ENCODE results near the gene DRD4. TPM values are rescaled to one million over a fixed set of nuclear protein-coding genes. Genes with fewer than 3 reads are reported as not detected.
"Not testable (repeated sequence)": the region's sequence is repeated elsewhere in the genome, so short reads cannot be mapped to it uniquely, and the experiment has no call there.

DRD4 gene
- total RNA-seq, 1 donor from 2014 or later: 4.1 TPM

DNA sequence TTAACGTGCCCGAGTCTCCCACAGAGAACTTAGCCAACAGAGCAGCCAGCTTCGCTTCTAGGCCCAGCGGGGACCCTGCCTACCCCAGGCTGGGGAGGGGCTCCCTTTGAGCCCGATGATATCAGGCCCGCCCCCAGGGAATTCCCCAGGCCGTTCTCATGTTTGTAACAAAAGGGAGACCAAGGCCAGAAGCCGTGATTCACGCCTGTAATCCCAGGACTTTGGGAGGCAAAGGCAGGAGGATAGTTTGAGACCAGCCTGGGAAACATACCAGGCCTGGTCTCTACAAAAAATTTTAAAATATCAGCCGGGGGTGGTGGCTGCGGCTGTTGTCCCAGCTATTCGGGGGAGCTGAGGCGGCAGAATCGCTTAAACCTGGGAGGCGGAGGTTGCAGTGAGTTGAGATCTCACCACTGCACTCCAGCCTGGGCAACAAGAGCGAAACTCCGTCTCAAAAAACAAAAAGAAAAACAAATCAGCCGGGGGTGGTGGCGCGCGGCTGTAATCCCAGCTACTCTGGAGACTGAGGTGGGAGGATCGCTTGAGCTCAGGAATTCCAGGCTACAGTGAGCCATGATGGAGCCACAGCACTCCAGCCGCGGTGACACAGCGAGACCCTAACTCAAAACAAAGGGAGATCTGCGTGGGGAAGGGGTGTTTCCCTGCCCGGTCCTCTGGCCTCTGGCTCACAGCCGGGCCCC is 1.7 kb downstream of the DRD4 start:
- intact Hi-C loops (cut with DNase I): no loop called here
- ATAC-seq (no peak), DNase-seq (ENCODE audit: low spot score) (no peak)

DNA sequence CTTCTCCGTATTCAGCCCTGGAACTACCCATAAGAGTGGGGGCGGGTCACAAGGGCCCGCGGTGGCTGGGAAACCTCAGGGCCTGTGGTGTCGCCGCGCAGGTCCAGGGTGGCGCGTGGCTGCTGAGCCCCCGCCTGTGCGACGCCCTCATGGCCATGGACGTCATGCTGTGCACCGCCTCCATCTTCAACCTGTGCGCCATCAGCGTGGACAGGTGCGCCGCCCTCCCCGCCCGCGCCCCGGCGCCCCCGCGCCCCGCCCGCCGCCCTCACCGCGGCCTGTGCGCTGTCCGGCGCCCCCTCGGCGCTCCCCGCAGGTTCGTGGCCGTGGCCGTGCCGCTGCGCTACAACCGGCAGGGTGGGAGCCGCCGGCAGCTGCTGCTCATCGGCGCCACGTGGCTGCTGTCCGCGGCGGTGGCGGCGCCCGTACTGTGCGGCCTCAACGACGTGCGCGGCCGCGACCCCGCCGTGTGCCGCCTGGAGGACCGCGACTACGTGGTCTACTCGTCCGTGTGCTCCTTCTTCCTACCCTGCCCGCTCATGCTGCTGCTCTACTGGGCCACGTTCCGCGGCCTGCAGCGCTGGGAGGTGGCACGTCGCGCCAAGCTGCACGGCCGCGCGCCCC is 2.4 kb downstream of the DRD4 start:
- intact Hi-C loops (cut with DNase I): no loop called here
- DNase-seq (ENCODE audit: low spot score): no peak

GRCh38 chr11:640021-640706 is 3.1 kb downstream of the DRD4 start:
- DNase-seq (ENCODE audit: low spot score) (no peak), ATAC-seq (no peak)
- intact Hi-C loops (cut with DNase I): no loop called here

More for the DNA sequence above, 2.4 kb downstream of the DRD4 start:
- no peak for ATAC-seq

DNA sequence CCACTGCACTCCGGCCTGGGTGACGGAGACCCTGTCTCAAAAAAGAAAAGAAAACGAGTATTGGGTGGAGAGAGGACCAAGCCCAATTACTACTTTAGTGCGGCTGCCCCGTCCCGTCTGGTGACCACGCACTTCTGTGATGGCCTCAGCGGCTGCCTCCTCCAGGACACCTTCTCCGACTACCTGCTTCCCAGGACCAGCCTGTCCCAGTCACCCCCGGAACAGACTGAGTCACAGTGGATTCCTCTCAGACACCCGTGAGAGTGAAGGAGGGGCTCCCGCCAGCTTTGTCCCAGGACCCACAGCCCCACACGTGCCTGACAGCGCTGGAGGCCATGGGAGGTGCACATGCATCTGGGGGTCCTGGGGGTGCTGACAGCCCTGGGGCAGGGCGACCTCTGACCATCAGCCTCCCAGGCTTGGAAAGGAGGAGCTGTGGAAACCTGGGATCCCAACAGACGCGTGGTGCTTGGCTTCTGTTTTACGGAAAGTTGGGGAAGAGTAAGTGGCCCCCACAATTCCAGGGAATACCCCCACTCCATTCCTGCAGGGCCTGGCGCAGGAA is 4.8 kb downstream of the DRD4 start:
- intact Hi-C loops (cut with DNase I): no loop called here
- DNase-seq (ENCODE audit: low spot score) (no peak), ATAC-seq (no peak)

DNA sequence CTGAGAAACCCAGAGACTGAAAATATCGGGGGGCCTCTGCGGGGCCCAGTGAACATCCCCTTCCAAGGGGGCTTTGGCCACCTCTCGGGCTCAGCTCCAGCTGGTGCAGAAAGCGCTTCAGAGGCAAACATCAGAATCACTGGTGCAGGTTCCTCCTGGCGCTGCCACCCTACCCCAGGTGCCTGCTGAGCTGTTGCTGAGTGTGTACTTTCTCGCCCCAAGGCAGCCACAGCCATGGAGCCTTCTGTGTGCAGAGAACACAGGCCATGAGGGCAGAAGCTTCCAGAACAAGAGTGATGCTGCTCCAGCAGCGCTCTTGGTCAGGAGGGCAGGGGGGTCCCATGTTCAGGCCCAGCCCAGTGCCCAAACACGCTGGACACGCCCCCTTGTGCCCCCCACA is 6.3 kb downstream of the DRD4 start:
- intact Hi-C loops (cut with DNase I): no loop called here
- DNase-seq (ENCODE audit: low spot score) (no peak), ATAC-seq (no peak)

DNA sequence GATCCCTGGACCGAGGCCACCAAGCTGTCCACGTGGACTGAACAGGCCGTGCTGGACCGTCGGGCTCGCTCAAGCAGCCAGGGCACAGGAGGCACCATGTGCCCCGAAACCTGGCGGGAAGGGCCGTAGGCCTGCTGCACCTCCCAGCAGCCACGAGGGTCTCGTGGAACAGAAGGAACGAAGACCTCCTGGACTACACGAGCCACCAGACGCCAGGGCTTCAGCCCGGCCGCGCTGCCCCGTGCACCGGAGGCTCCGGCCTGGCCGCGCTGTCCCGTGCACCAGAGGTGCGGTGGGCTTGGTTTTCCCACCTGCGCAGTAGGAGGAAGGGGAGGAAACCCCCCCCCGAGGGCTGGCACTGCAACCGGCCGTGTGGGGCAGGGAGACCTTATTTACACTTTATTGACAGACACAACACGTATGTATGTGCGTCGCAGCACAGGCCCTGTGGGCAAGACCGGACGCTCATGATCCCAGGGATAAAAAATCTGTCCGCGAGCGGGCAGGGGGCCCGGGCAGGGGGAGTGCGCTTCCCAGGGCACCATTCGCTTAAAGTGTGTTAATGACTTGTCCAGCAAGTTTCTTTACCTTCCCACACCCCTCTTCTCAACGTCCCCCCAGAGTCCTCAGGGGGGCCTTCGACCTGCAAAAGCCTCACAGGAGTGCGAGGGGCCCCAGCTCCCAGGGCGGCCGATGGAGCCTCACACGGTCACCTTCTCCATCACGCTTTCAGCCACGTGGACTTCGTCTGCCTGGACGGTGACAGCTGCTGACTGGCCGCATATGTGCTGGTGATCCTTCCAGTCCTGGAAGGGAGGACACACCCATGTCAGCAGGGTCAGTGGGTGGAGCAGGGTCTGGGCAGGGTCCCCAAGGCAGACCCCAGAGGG is 7.0 kb downstream of the DRD4 start:
- intact Hi-C loops (cut with DNase I): no loop called here
- ATAC-seq: no peak
- DNase-seq (ENCODE audit: low spot score): no peak

GRCh38 chr11:645536-645935 is 8.5 kb downstream of the DRD4 start:
- DNase-seq (ENCODE audit: low spot score) (no peak), ATAC-seq (no peak)
- intact Hi-C loops (cut with DNase I): no loop called here

DNA sequence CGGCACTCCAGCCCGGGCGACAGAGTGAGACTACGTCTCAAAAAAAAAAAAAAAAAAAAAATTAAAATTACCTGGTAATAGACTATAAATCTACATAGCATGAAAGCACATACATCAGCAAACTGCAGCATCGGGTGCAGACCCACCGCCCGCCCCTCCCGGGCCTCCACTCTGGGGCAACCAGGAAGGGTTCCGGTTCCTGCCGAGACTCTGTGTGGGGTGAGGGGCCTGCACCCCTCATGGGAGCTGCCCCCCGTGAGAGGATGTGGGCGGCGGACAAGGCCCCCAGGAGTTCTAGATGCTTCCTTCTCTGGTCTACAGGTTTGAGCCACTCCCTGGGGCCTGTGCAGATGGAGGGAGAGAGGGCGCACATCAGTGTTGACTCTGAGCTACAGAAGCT is 9.1 kb downstream of the DRD4 start:
- intact Hi-C loops (cut with DNase I): no loop called here
- no peak for ATAC-seq
- no peak for DNase-seq (ENCODE audit: low spot score)

GRCh38 chr11:647672-648158 is 10.6 kb downstream of the DRD4 start:
- intact Hi-C loops (cut with DNase I); ATAC-seq; DNase-seq (ENCODE audit: low spot score): not testable (repeated sequence)

GRCh38 chr11:650482-650881 is 13.4 kb downstream of the DRD4 start:
- ATAC-seq (no peak), DNase-seq (ENCODE audit: low spot score) (no peak)
- intact Hi-C loops (cut with DNase I): no loop called here

DNA sequence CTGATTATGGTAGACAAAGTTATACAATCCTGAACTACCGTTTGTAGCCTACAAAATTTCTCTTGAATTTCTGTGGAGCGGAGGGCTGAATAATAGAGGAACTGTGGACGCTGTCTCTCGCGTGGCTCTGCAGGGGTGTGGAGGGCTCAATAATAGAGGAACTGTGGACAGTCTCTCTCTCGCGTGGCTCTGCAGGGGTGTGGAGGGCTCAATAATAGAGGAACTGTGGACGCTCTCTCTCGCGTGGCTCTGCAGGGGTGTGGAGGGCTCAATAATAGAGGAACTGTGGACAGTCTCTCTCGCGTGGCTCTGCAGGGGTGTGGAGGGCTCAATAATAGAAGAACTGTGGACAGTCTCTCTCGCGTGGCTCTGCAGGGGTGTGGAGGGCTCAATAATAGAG is 16.1 kb downstream of the DRD4 start:
- intact Hi-C loops (cut with DNase I); ATAC-seq; DNase-seq (ENCODE audit: low spot score): not testable (repeated sequence)

DNA sequence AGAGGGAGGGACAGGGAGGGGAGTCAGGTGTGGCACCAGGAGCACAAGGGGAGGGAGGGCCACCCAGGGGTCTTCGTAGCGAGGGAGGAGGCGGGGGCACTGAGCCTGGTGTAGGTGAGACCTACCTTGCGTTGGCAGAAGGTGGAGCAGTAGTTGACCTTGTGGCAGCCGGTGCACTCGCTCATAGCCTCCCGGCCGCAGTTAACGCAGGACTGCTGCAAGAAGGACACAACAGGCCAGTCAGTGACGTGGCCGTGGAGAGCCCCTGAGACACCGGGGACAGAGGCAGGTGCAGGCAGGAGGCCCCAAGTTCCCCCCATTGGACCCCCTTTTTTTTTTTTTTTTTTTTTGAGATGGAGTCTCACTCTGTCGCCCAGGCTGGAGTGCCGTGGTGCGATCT is 16.8 kb downstream of the DRD4 start:
- intact Hi-C loops (cut with DNase I): no loop called here
- DNase-seq (ENCODE audit: low spot score) (no peak), ATAC-seq (no peak)

DNA sequence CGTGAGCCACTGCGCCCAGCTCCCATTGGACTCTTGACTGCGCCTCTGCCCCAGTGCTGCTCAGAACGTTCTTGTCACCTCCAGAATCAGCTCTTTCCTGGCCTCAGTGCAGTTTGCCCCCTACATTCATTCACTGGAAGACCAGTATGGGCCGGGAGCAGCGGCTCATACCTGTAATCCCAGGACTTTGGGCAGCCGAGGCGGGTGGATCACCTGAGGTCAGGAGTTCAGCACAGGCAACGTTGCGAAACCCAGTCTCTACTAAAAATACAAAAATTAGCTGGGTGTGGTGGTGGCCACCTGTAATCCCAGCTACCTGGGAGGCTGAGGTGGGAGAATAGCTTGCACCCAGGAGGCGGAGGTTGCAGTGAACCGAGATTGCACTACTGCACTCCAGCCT is 17.4 kb downstream of the DRD4 start:
- intact Hi-C loops (cut with DNase I); DNase-seq (ENCODE audit: low spot score); ATAC-seq: not testable (repeated sequence)

GRCh38 chr11:655036-655726 is 18.1 kb downstream of the DRD4 start:
- no peak for ATAC-seq
- intact Hi-C loops (cut with DNase I): no loop called here
- no peak for DNase-seq (ENCODE audit: low spot score)

DNA sequence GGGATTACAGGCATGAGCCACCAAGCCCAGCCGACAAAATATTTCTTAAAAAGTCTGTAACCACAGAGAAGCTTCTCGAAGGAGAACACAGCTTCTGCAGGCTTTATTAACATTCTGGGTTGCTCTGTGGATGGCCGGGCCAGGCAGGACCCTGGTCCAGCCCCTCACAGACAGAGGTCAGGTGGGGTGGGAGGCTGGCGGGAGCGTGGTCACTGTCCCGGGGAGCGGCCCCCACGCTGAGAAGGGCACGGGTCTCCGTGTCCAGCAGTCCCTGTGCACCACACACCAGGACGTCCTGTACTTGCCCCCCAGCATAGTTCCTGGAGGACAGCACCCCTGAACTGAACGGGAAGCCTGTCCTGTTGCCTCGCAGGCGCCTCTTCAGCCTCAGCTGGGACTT is 19.4 kb downstream of the DRD4 start:
- no peak for ATAC-seq
- intact Hi-C loops (cut with DNase I): no loop called here
- DNase-seq (ENCODE audit: low spot score): no peak

GRCh38 chr11:656866-657265 is 19.8 kb downstream of the DRD4 start:
- intact Hi-C loops (cut with DNase I): no loop called here
- DNase-seq (ENCODE audit: low spot score) (no peak), ATAC-seq (no peak)

GRCh38 chr11:657691-658126 is 20.6 kb downstream of the DRD4 start:
- intact Hi-C loops (cut with DNase I): no loop called here
- ATAC-seq (no peak), DNase-seq (ENCODE audit: low spot score) (no peak)

DNA sequence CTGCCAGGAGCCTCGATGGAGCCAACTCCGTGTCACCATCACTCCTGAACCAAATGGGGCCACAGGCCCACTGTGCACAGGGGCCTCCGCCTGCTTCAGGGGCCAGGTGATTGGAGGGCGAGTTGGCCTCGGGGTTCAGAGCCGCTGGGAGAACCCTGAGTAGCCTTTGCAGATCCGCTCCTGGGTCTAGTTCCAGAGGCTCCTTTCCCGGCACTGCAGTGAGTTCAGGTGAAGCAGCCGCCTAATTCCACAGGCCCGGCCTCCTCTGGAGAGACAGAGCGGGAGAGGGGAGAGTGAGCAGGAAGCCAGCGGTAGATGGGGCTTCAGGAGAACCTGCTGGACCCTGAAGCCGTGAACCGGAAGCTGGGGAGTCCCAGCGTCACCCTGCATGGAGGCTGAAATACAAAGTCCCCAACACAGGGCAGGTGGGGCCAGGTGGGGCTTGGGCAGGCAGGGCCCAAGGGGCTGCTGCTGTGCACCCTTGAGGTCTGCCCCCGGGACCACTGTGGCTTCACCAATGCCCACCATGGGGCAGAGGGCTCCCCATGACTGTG is 22.5 kb downstream of the DRD4 start:
- no peak for DNase-seq (ENCODE audit: low spot score)
- no peak for ATAC-seq
- intact Hi-C loops (cut with DNase I): loop anchor here (10.0 kb wide), 1 partner anchor 135 kb away; the partner anchor contains the start of genes CEND1 and SLC25A22

Data from sciatic nerve (tissue), 2 donors.